Nephron (organoid): ENCODE data around the gene CYBA.

Source experiments
- H3K27ac Mint-ChIP-seq, 3 experiments: 2 replicates each; pipeline ENCODE4 v1.8.0; 2020; ENCODE audit warnings: mixed read lengths in 3 of 3, mild to moderate bottlenecking in 2 of 3, moderate library complexity in 1 of 3
- H3K27me3 Mint-ChIP-seq: 2 replicates; pipeline ENCODE4 v1.8.0; 2021; ENCODE audit warnings: low read depth, mild to moderate bottlenecking, moderate library complexity, mixed read lengths
- H3K36me3 Mint-ChIP-seq: 2 replicates; pipeline ENCODE4 v1.8.0; 2020; ENCODE audit warnings: low read depth, mixed read lengths
- H3K4me1 Mint-ChIP-seq: 2 replicates; pipeline ENCODE4 v1.8.0; 2020; ENCODE audit warnings: mixed read lengths
- H3K4me3 Mint-ChIP-seq, 3 experiments: 2 replicates each; pipeline ENCODE4 v1.8.0; 2020; ENCODE audit warnings: mild to moderate bottlenecking in 3 of 3, mixed read lengths in 3 of 3, moderate library complexity in 2 of 3
- H3K9me3 Mint-ChIP-seq: 2 replicates; pipeline ENCODE4 v1.8.0; 2020; ENCODE audit warnings: mixed read lengths
- TF ChIP-seq, protein P1 (sequence below), 3 experiments: fragments of 200-600 bp; sonication (generic); IDR thresholded peaks; one replicate each; pipeline ENCODE4 v1.5.0; 2021; ENCODE audit warnings: antibody characterized with exemption in 3 of 3; ENCODE audit not compliant: unreplicated experiment in 3 of 3

Gene CYBA

DNA sequence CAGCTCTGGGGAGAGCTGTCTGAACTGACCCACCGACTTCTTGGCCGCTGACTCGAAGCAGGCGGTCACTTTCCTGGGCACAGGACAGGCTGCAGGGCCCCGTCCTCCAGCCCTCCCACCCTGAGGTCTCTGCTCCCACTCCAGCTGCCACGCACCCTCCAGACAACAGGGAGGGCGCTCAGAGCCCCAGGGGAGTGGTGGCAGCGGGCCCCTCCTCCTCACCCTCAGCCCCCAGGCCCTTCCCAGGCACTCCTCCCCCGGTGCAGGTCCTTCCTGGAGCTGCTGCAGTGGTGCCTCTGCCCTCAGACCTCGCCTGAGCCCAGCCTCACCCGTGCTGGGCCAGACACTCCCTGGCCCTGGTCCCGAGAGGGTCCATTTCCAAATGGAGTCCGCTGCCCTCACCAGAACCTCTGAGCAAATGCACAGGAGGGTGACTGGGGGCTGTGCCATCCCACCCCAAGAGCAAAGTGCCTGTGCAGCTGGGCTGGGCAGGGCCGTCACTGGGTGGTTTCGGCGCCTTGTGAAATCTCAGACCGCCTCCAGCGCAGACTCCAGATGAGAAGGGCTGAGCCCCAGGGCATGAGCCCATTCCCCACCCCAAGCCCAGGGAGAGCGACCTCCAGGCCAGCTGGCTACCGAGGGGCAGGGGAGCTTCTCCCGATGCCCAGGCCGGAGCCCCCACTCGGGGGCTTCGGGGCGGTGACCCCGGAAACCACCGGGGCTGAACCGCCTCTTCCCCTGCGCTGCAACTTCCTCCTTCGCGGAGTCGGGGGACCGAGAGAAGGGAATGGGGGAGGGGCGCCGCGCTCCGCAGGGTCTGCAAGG, 717 bp downstream of the CYBA start:
- TF ChIP-seq, protein P1, sequence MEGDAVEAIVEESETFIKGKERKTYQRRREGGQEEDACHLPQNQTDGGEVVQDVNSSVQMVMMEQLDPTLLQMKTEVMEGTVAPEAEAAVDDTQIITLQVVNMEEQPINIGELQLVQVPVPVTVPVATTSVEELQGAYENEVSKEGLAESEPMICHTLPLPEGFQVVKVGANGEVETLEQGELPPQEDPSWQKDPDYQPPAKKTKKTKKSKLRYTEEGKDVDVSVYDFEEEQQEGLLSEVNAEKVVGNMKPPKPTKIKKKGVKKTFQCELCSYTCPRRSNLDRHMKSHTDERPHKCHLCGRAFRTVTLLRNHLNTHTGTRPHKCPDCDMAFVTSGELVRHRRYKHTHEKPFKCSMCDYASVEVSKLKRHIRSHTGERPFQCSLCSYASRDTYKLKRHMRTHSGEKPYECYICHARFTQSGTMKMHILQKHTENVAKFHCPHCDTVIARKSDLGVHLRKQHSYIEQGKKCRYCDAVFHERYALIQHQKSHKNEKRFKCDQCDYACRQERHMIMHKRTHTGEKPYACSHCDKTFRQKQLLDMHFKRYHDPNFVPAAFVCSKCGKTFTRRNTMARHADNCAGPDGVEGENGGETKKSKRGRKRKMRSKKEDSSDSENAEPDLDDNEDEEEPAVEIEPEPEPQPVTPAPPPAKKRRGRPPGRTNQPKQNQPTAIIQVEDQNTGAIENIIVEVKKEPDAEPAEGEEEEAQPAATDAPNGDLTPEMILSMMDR (IDR thresholded peaks at IDR 0.05; ENCODE audit: unreplicated experiment in 3 of 3), result no peak
- Mint-ChIP-seq H3K4me3 (peak overlapping the region; percentile 84 to 89 (median 85)), H3K4me1 (peaks cover 6% of the 10 kb centered on the region), H3K27me3 (no peaks in the 10 kb centered on the region), H3K27ac (peak overlapping the region in 1 of 3 experiments; percentile 88), H3K36me3 (peaks cover 14% of the 10 kb centered on the region), H3K9me3 (no peaks in the 10 kb centered on the region)

DNA sequence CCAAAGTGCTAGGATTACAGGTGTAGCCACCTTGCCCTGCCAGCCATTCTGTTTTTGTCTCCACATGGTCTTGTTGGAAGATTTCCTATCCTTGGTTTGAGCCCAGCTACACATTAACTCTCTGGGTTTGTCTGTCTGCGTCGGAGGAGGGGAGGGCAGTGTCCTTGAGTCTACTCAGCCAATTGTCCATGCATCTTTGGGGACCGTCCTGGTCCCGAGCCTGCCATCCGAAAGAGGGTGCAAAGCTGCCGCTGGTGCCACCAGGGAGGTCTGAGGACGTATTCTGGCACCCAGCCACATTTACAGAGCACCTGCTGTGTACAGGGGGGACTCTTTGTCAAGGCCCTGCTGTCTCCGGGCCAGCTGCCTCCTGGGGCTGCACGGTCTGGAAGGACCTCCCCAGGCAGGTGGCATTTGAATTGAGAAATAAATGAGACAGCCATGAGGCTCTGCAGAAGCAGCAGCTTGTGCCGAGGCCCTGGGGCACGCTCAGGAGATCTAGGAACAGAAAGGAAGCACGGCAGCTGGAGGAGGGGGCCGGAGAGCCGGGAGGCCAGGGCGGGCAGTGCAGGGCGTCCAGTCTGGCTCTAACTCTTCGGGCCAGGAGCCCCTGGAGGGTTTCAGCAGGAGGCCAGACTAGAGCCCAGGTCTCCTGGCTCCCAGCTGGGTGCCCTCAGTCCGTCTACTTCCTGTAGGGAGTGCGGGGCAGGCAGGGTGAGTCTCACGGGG, 1.5 kb downstream of the CYBA start:
- Mint-ChIP-seq H3K27me3 (no peaks in the 10 kb centered on the region), H3K27ac (peak overlapping the region; percentile 40 to 88 (median 58)), H3K4me1 (peaks cover 6% of the 10 kb centered on the region), H3K36me3 (peaks cover 19% of the 10 kb centered on the region), H3K4me3 (peak overlapping the region; percentile 79 to 89 (median 85)), H3K9me3 (no peaks in the 10 kb centered on the region)
- TF ChIP-seq, protein P1 (IDR thresholded peaks at IDR 0.05; ENCODE audit: unreplicated experiment in 3 of 3), result no peak

DNA sequence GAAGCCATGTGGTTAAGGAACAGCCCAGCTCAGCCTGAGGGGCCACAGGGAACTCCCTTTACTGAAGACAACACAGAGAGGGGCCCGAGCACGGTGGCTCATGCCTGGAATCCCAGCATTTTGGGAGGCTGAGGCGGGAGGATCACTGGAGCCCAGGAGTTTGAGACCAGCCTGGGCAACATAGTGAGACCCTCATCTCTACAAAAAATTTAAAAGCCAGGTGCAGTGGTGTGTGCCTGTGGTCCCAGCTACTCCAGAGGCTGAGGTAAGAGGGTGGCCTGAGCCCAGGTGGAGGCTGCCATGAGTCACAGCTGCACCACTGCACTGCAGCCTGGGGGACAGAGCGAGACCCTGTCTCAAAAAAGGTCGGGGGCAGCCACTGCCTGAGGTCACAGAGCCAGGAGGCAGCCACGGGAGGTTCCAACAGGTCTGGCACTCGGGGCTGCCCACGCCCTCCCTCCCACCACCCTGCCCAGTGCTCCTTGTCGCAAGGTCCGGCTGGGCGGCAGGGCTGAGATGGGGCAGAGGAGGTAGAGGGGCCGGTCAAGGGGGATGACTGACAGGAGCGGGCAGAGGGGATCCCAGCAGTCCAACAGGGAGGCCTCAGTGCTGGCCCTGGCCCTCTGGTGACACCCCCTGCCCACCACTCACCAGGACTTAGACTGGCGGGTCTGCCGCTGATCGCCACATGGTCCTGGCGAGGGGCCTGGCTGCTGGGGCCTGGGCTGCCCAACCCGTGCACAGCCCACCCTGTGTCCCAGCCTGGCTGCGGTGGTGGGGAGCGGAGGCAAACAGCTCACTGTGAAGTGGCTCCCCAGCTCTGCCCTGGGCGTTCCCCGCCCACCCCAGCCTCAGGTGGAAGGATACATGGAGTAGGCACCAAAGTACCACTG, 3.4 kb downstream of the CYBA start:
- no peaks in the 10 kb centered on the region for H3K9me3 Mint-ChIP-seq
- no peak overlapping the region for H3K4me3 Mint-ChIP-seq
- TF ChIP-seq, protein P1 (IDR thresholded peaks at IDR 0.05; ENCODE audit: unreplicated experiment in 3 of 3), result no peak
- H3K4me1 Mint-ChIP-seq, result peaks cover 6% of the 10 kb centered on the region
- peaks cover under 1% of the 10 kb centered on the region for H3K27me3 Mint-ChIP-seq
- H3K36me3 Mint-ChIP-seq, result peaks cover 11% of the 10 kb centered on the region
- H3K27ac Mint-ChIP-seq, result no peak overlapping the region

DNA sequence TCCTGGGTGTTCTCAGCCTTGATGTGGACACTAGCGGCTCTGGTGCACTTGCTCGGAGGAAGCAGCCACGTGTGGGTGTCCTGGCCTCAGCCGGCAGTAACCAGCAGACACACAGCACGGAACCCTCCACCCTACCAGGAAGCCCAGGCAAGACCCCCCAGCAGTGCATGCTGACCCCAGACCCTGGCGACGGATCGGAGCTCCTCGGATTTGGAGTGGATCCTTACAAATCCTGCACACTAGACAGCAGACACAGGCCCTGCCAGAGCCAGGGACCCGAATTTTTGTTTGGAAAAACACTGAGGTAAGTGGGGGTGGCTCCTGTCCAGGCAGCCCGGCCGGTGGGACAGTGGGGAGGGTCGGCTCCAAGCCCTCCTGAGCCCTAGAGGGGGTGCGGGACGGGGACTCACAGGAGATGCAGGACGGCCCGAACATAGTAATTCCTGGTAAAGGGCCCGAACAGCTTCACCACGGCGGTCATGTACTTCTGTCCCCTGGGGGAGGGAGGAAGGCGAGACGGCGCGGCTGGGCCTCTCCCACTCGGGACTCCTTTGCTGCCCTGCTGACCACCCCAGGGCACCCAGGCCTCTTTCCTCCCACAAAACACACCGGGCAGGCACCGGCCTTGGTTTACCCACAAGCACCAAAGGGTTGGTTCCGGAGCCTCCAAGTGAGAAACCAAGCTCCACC, 4.4 kb downstream of the CYBA start:
- Mint-ChIP-seq H3K4me3 (no peak overlapping the region), H3K27me3 (peaks cover 4% of the 10 kb centered on the region)

DNA sequence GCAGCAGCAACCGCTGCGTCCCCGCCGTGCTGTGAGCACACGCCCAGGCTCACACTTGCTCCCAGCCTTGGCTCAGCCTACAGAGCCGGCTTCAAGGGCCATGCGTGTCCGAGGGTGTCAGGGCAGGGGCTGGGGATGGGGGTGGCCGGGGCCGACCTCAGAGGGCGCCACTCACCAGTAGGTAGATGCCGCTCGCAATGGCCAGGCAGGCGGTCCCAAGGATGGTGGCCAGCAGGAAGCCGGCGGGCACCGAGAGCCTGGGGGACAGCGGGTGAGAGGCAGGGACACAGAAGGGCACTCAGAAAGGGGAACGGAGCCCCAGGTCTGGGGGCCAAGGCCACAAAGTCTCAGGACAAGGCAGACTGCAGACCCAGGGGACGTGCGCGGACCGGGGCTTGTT, 4.9 kb downstream of the CYBA start:
- Mint-ChIP-seq H3K4me3 (no peak overlapping the region), H3K4me1 (peaks cover 6% of the 10 kb centered on the region), H3K36me3 (peaks cover 11% of the 10 kb centered on the region), H3K9me3 (no peaks in the 10 kb centered on the region), H3K27ac (no peak overlapping the region), H3K27me3 (peaks cover 4% of the 10 kb centered on the region)
- TF ChIP-seq, protein P1 (IDR thresholded peaks at IDR 0.05; ENCODE audit: unreplicated experiment in 3 of 3), result no peak

More for the DNA sequence above, 4.4 kb downstream of the CYBA start:
- H3K9me3 Mint-ChIP-seq, result no peaks in the 10 kb centered on the region
- no peak overlapping the region for H3K27ac Mint-ChIP-seq
- H3K36me3 Mint-ChIP-seq, result peaks cover 11% of the 10 kb centered on the region
- TF ChIP-seq, protein P1 (IDR thresholded peaks at IDR 0.05; ENCODE audit: unreplicated experiment in 3 of 3), result no peak
- peaks cover 6% of the 10 kb centered on the region for H3K4me1 Mint-ChIP-seq
